ENCODE measurements around the gene ANGPTL2.

- TF ChIP-seq CTCF (IDR thresholded peaks at IDR 0.05), result no peak
- TF ChIP-seq POLR2A (IDR thresholded peaks at IDR 0.05), result no peak
These were observed 46.5 kb upstream of the ANGPTL2 start for GRCh38 chr9:127168756-127169574.

Measured in uterus (tissue), 2 donors.